ENCODE measurements around the gene RNF207. TPM values are rescaled to one million over a fixed set of nuclear protein-coding genes. Genes with fewer than 3 reads are reported as not detected.

Gene RNF207
- total RNA-seq, 2 donors from 2014 or later, result 1.5 to 20.6 TPM

DNA sequence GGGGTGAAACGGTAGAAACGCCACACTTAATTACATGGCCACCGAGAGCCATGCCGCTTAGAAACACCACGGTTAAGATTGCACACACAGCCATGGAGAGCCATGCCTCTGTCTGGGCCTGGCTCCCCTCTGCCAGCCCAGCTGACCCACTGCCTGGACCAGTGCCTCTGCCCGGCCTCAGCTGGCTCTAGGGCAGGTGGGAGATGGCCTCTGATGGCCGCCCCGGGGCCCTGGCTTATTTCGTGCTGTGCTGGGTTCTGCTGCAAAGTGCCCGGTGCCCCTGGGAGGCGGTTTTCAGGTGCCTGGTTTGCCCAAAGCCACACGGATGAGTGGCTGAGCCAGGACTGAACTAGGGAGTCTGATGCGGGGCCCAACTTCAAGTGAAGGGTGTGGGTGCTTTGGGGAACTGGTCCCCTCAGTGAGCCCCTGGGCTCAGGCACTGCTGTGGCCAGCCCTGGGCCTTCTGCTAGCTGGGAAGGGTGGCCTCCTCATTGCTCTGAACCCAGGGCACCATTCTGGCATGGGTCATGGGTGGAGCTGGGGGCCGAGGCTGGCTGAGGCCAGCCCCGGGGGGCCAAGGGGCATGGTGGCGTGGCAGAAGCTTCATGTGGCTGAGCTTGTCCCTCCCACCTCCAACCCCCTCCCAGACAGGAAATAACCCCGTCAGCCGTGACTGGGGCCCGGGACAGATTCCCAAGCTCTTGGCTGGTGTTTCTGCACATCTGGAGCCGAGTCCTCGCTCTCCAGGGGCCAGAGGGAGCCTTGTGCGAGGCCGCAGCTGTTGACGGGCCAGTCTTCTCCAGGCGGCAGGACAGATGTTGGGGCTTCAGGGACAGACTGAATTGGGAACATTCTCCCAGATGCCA is 56.9 kb downstream of the RNF207 start:
- Mint-ChIP-seq H3K9me3 (no peaks in the 10 kb centered on the region), H3K27ac (no peak overlapping the region), H3K36me3 (no peaks in the 10 kb centered on the region)
- no peak for DNase-seq (ENCODE audit: low spot score in 2 of 2)
- no peak for ATAC-seq

DNA sequence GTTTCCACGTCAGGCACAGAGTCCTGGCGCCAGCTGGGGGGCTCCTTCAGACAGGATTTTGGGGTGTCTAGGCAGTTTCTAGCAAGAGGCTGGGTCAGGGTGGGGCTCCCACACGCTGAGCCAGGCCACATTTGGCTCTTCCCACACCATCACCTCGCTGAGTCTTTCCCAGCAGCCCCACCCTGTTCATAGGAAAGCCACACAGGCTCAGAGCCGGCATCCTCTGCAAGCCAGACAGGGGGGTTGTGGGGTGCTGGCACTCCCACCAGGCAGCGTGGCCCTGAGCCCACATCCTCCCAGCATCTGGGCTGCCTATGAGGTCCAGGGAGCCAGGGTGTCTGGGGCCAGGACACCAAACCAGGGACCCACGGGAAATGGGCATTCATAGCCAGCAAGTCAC is 57.8 kb downstream of the RNF207 start:
- no peak overlapping the region for H3K27ac Mint-ChIP-seq
- H3K36me3 Mint-ChIP-seq, result no peaks in the 10 kb centered on the region
- ATAC-seq (no peak), DNase-seq (ENCODE audit: low spot score in 2 of 2) (no peak)
- H3K9me3 Mint-ChIP-seq, result no peaks in the 10 kb centered on the region

DNA sequence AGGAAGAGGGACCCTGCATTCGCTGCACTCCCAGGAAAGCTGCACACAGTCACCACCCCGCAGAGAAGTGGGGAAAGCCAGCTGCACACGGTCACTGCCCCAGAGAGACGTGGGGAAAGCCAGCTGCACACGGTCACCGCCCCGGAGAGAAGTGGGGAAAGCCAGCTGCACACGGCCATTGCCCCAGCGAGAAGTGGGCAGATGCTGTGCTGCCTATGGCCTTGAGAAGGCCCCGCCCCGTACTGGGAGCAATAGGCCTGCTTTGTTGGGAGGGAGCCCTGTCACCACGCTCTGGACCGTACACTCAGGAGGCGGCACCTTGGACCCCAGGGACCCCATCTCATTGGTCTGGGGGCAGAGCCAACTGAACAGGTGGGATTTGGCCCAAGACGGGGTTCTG is 59.2 kb downstream of the RNF207 start:
- DNase-seq (ENCODE audit: low spot score in 2 of 2), result no peak
- H3K9me3 Mint-ChIP-seq, result no peaks in the 10 kb centered on the region
- H3K27ac Mint-ChIP-seq, result no peak overlapping the region
- no peak for ATAC-seq
- H3K36me3 Mint-ChIP-seq, result no peaks in the 10 kb centered on the region

DNA sequence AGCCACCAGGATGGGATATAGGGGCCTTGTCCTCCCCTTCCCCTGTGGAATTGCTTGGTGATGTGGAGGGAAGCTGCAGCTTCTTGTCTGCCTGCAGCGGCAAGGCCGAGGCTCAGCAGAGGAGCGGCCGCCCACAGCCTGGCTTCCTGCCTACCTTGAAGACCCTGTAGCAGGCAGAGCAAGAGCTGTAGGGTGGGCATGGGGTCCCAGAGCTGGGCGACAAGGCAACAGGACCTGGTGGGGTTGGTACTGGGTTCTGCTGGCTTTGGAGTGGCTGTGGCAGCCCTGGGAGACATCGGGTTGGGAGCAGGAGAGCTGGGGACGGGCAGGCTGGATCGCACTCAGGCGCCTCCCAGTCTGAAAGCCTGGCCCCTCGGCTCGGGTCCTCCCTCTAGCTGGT is 60.7 kb downstream of the RNF207 start:
- no peak for ATAC-seq
- Mint-ChIP-seq H3K36me3 (no peaks in the 10 kb centered on the region), H3K27ac (no peak overlapping the region), H3K9me3 (no peaks in the 10 kb centered on the region)
- no peak for DNase-seq (ENCODE audit: low spot score in 2 of 2)

DNA sequence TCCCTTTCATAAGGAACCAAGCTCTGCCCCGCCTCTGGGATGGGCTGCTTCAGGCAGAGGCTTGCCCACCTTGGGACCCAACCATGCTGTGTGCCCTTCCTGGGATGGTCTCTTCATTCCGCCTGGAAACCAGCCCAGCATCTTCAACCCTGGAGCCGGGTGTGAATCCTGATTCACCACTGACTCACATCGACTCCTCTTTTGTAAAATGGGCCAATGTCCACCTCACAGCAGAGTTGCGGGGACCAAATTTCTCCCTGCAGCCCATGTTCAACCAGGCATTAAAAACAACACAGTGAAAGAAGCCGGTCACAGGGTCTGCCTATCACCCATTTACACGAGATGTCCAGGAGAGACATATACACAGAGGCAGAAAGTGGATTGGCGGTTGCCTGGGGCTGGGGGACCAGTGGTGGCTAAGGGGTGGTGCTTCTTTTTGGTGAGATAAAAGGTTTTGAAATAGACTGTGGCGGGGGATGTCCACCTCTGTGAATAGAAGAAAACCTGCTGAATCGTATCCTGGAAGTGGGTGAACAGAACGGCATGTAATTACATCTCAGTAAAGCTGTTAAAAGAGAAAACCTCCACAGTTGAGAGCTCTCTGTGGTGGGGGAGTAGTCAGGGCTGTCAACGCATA is 61.9 kb downstream of the RNF207 start:
- peak overlapping the region in 1 of 2 donors; percentile 50 for H3K27ac Mint-ChIP-seq
- no peaks in the 10 kb centered on the region for H3K9me3 Mint-ChIP-seq
- no peaks in the 10 kb centered on the region for H3K36me3 Mint-ChIP-seq
- ATAC-seq, result no peak
- no peak for DNase-seq (ENCODE audit: low spot score in 2 of 2)

DNA sequence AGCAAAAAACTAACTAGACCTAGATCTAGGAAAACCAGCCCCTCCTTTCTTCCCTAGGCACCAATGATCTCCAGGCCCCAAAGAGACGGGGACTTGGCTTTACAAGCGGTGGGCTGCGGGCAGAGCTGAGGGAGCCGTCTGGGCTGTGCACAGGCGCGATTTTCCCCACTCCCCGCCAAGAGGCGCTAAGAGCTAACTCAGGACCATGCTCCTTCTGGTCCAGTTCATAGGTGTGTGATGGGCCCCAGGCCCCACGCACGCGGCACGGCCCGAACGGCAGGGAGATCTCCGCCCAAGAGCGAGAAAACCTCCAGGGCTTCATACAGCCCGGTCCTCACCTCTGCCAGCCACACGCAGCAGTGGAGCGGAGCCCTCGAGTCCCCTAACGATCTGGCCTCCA is 62.5 kb downstream of the RNF207 start:
- no peaks in the 10 kb centered on the region for H3K9me3 Mint-ChIP-seq
- ATAC-seq (no peak), DNase-seq (ENCODE audit: low spot score in 2 of 2) (no peak)
- H3K27ac Mint-ChIP-seq, result no peak overlapping the region
- no peaks in the 10 kb centered on the region for H3K36me3 Mint-ChIP-seq

DNA sequence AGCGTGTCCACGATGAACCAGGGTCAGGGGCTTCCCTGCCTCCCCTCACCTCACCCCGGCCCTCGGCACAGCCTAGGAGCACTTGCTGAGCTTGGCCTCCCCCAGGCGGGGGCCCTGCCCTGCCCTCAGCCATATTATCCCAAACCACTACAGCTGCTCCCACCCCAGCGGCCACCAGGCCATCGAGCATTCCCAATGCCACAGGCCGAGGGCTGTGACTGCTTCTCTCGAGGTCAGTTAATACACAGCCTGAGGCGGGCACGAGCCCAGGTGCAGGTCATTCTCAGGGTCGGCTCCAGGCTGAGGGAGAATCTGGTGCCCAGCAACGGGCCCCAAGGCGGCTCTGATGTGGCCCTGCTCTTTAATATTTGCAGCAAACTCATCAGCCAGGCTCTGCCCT is 63.4 kb downstream of the RNF207 start:
- H3K9me3 Mint-ChIP-seq, result no peaks in the 10 kb centered on the region
- no peaks in the 10 kb centered on the region for H3K36me3 Mint-ChIP-seq
- DNase-seq (ENCODE audit: low spot score in 2 of 2) (no peak), ATAC-seq (no peak)
- H3K27ac Mint-ChIP-seq, result no peak overlapping the region

DNA sequence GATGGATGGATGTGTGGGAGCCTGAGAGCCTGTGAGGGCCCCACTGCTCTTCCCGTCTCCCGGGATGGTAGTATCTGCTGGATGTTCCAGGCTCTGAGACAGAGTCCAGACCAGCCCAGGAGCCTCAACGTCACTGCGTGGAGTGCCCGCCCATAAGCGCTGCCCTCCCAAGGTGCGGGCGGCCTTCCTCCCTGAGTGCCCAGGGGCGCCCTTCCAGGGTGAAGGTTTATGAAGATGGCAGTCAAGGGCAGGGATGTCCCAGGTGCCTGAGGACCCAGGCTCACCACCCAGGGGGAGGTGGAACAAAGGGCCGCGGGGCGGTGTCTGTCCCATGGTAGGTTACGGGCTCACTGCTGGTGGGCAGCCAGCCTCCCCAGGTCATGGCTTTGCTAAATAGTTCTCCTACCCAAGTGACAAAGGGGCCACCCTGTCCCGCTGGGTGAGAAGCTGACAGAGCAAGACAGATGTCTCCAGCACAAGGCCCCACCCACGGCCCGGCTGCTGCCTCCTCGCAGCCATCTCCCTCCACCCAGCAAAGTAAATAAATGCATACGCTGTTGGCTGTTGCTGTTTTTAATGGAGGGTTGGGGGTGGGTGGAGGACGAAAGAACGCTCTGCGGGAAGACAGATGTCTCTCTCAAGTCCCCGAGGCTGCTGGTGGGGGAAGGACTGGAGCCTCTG is 63.9 kb downstream of the RNF207 start:
- H3K36me3 Mint-ChIP-seq, result no peaks in the 10 kb centered on the region
- no peak for DNase-seq (ENCODE audit: low spot score in 2 of 2)
- H3K27ac Mint-ChIP-seq, result no peak overlapping the region
- ATAC-seq, result no peak
- H3K9me3 Mint-ChIP-seq, result no peaks in the 10 kb centered on the region

DNA sequence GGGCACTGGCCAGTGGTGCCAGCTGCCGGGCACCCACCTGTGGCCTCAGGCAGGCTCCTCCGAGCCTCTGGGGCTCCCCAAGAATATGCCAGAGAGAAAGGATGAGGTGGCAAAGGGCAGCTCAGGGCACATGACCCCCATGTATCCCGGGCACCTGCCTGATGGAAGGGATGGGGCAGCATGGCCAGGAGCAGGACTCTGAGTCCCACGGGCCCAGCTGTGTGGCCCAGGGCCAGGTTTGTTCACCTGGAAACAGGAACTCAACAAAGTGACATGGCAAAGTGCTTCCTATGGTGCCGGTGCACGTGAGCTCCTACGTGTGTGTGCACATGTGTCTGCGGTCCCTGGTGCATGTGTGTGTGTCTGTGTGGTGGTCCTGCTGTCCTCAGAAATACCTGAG is 64.5 kb downstream of the RNF207 start:
- no peaks in the 10 kb centered on the region for H3K36me3 Mint-ChIP-seq
- no peak overlapping the region for H3K27ac Mint-ChIP-seq
- no peaks in the 10 kb centered on the region for H3K9me3 Mint-ChIP-seq
- DNase-seq (ENCODE audit: low spot score in 2 of 2) (no peak), ATAC-seq (no peak)

Other genes with a start within 250 kb of the RNF207 start
- 10 to 100 TPM in 1 of 2 donors, 1 to 10 TPM in 1; 10.0 to 22.5 TPM for gene NPHP4, start 213.7 kb upstream of the RNF207 start, total RNA-seq
- gene KCNAB2, start 160.2 kb upstream of the RNF207 start, total RNA-seq, result 100 to 1,000 TPM; 214 to 334 TPM
- under 1 TPM; 0.47 to 0.59 TPM for gene CHD5, start 25.8 kb upstream of the RNF207 start, total RNA-seq
- gene RPL22, start 6.5 kb upstream of the RNF207 start, total RNA-seq, result 100 to 1,000 TPM; 514 to 595 TPM
- 10 to 100 TPM; 31.6 to 34.1 TPM for gene ICMT, start 29.8 kb downstream of the RNF207 start, total RNA-seq
- not detected for gene HES3, start 38.1 kb downstream of the RNF207 start, total RNA-seq
- under 1 TPM; 0.31 to 0.73 TPM for gene GPR153, start 55.0 kb downstream of the RNF207 start, total RNA-seq
- gene ACOT7, start 187.6 kb downstream of the RNF207 start, total RNA-seq, result 10 to 100 TPM; 46.0 to 75.8 TPM
- gene HES2, start 213.8 kb downstream of the RNF207 start, total RNA-seq, result 1 to 10 TPM in 1 of 2 donors, under 1 TPM in 1; 0.35 to 1.1 TPM
- gene ESPN, start 218.7 kb downstream of the RNF207 start, total RNA-seq, result 1 to 10 TPM in 1 of 2 donors, under 1 TPM in 1; 0.89 to 1.9 TPM

Measured in activated naive CD4-positive, alpha-beta T cell treated with anti-CD3 and anti-CD28 coated beads, Interleukin-2, amount 50 U/mL, for 72 hours (primary cell).